Brain microvascular endothelial cell (primary cell): ENCODE results near the gene PRKN.
"Not testable (repeated sequence)": the region's sequence is repeated elsewhere in the genome, so short reads cannot be mapped to it uniquely, and the experiment has no call there.

ENCODE experiments used
- DNase-seq: peaks from one replicate; pipeline ENCODE4 v3.0.0-alpha.2; 2020
- H3K27ac ChIP-seq: fragments of 250-450 bp; sonication (Bioruptor Pico); 2 replicates; pipeline ENCODE4 v1.5.1; 2020; ENCODE audit warnings: mild to moderate bottlenecking, moderate library complexity
- H3K27me3 ChIP-seq: fragments of 250-450 bp; sonication (Bioruptor Pico); replicated peaks from 2 replicates; pipeline ENCODE4 v1.5.1; 2020; ENCODE audit warnings: mild to moderate bottlenecking
- H3K36me3 ChIP-seq: fragments of 250-450 bp; sonication (Bioruptor Pico); replicated peaks from 2 replicates; pipeline ENCODE4 v1.5.1; 2020; ENCODE audit warnings: mild to moderate bottlenecking
- H3K4me3 ChIP-seq: 2 replicates; pipeline ENCODE4 v1.5.1; 2011; ENCODE audit warnings: low read depth, mild to moderate bottlenecking, control low read depth, low read length, moderate library complexity
- in situ Hi-C: cut with HindIII; loops from 2 replicates; pipeline ENCODE4 v1.10.0; 2017; ENCODE audit warnings: low sequenced_read_pairs, low pct_ligation_motif_present
- TF ChIP-seq, protein P1 (sequence below): IDR thresholded peaks from 2 replicates; pipeline ENCODE4 v1.5.1; 2011; ENCODE audit warnings: low read depth, mild to moderate bottlenecking, moderate library complexity, low read length, control low read depth, inconsistent platforms; ENCODE audit errors: missing control alignments

PRKN gene

DNA sequence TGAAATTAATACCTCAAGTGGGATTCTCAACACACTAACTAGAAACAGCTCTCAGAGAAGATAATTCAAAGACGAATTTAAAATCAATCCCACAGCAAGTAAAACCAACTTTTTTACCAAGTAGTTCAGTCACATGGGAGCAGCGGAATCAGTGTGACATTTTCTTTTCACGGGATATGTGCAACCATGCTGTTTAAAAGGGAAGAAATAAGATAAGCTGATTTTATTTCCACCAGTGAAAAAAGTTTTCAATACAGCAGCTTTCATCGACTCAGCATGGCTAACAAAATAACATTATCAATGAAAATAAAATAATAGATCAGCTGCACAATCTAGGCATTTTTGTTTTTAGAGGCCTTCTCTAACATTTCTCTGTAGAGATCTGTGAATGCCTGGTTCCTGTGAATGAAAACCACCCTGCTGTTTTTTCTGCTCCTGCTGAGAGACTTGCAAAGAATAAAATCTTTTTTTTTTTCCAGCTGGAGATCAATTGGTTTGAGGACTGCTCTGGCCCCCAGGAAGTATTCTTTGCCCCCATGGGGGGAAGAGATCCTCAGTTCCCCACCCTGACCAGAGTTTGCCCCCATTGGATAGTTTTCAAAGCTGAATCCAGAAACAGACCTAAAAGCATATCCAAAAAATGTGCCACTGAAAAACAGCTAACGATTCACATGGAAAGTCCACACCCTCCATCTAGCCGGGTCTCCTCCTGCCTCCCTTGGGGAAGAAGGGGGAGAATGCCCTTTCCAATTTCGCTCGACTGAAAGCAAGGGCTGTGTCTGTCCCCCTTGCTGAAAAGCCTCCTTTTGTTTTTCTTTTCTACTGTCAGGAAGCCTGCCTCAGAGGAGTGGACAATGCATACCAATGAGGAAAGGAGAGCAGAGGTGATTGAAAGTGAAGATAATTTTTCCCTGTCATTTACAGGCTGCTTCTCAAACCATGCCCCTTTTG, 317.6 kb downstream of the PRKN start:
- Histone ChIP-seq H3K4me3 (no peak overlapping the region), H3K27me3 (no peaks in the 10 kb centered on the region), H3K27ac (no peak overlapping the region), H3K36me3 (no peaks in the 10 kb centered on the region)
- no peak for DNase-seq
- in situ Hi-C loops, result no loop called here
- TF ChIP-seq, protein P1, sequence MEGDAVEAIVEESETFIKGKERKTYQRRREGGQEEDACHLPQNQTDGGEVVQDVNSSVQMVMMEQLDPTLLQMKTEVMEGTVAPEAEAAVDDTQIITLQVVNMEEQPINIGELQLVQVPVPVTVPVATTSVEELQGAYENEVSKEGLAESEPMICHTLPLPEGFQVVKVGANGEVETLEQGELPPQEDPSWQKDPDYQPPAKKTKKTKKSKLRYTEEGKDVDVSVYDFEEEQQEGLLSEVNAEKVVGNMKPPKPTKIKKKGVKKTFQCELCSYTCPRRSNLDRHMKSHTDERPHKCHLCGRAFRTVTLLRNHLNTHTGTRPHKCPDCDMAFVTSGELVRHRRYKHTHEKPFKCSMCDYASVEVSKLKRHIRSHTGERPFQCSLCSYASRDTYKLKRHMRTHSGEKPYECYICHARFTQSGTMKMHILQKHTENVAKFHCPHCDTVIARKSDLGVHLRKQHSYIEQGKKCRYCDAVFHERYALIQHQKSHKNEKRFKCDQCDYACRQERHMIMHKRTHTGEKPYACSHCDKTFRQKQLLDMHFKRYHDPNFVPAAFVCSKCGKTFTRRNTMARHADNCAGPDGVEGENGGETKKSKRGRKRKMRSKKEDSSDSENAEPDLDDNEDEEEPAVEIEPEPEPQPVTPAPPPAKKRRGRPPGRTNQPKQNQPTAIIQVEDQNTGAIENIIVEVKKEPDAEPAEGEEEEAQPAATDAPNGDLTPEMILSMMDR, result no peak

DNA sequence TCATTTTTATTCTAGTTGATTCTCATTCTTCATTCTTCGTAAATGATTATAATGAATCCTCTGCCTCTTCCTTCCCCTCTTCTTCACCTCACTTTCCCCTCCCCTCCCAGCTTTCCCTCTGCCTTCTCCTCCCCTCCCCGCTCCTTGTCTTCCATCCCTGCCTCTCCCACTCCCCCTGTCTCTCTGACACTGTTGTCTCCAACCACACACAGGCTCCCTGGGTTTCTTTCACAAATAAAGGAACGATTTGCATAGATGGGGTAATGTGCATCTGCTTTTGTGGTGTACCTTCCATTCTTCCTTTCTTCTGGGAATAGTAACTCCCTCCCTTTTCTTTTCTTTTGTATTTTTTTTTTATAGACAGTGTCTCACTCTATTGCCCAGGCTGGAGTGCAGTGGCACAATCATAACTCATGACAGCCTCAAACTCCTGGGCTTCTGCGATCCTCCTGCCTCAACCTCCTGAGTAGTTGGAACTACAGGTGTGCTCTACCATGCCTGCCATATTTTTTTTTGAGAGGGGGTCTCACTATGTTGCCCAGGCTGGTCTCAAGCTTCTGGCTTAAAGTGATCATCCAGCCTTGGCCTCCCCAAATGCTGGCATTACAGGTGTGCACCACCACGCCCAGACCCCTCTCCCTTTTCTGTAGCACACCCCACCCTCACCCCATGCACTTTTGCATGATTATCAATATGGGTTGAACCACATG, 318.6 kb downstream of the PRKN start:
- H3K27me3 ChIP-seq, result no peaks in the 10 kb centered on the region
- in situ Hi-C loops, result no loop called here
- H3K36me3 ChIP-seq, result no peaks in the 10 kb centered on the region
- H3K27ac ChIP-seq, result no peak overlapping the region
- no peak for DNase-seq
- H3K4me3 ChIP-seq, result no peak overlapping the region
- TF ChIP-seq, protein P1, result no peak

DNA sequence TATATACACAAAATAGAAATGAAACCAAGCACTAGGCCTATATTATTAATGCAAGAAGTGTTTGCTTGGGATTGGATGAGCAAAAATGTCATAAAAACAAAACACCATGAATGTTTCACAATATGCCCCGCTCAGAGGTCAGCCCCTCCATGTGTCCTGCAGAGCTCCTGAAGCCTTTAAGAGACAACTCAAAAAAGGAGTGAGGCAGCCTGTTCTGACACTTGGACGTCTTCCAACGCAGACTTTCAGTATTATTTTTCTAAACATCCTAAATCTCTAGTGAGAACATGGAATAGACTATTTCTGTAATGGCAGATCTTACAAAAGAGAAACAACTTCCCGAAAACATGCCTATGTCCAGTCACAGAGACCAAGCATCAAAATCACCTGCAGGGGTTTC, 322.6 kb downstream of the PRKN start:
- Histone ChIP-seq H3K36me3 (no peaks in the 10 kb centered on the region), H3K4me3 (no peak overlapping the region), H3K27ac (no peak overlapping the region), H3K27me3 (no peaks in the 10 kb centered on the region)
- TF ChIP-seq, protein P1, result no peak
- DNase-seq, result no peak
- in situ Hi-C loops, result no loop called here

DNA sequence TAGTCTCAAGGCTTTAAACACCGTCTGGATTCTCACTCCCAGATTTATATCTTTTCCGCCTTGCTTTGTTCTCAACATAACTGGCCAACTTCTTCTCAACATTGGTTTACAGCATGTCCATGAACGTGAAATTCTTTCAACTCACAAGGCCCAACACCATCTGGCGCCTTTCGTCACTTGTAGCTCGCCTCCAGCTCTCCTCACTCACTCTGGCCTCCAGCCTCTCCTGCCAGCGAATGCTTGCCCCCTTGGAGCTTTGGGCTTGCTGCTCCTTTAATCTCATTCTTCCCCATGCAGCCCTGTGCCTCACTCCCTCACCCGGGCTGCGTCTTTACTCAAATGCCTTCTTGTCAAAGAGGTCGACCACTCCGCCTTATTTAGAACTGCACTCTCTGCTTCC, 324.5 kb downstream of the PRKN start:
- TF ChIP-seq, protein P1, result no peak
- no peak for DNase-seq
- in situ Hi-C loops, result no loop called here
- Histone ChIP-seq H3K4me3 (no peak overlapping the region), H3K27ac (no peak overlapping the region), H3K27me3 (no peaks in the 10 kb centered on the region), H3K36me3 (no peaks in the 10 kb centered on the region)

DNA sequence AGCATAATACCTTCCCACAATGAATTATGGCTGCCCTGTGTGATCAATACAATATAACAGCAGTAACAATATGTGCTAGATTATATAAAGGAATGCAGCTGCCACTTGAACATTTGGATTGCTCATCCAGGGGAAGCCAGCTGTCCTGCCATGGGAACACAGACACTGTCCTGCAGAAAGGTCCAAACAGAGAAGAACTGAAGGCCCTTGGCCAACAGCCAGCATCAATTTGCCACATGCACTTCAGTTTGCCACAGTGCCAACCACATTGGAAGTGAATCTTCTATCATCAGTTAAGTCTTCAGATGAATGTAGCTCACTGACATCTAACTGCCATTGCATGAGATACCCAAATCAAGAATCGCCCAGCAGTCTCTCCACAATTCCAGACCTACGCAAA, 332.4 kb downstream of the PRKN start:
- Histone ChIP-seq H3K27me3 (no peaks in the 10 kb centered on the region), H3K4me3 (no peak overlapping the region), H3K36me3 (no peaks in the 10 kb centered on the region), H3K27ac (no peak overlapping the region)
- TF ChIP-seq, protein P1, result no peak
- DNase-seq, result no peak
- in situ Hi-C loops, result no loop called here

DNA sequence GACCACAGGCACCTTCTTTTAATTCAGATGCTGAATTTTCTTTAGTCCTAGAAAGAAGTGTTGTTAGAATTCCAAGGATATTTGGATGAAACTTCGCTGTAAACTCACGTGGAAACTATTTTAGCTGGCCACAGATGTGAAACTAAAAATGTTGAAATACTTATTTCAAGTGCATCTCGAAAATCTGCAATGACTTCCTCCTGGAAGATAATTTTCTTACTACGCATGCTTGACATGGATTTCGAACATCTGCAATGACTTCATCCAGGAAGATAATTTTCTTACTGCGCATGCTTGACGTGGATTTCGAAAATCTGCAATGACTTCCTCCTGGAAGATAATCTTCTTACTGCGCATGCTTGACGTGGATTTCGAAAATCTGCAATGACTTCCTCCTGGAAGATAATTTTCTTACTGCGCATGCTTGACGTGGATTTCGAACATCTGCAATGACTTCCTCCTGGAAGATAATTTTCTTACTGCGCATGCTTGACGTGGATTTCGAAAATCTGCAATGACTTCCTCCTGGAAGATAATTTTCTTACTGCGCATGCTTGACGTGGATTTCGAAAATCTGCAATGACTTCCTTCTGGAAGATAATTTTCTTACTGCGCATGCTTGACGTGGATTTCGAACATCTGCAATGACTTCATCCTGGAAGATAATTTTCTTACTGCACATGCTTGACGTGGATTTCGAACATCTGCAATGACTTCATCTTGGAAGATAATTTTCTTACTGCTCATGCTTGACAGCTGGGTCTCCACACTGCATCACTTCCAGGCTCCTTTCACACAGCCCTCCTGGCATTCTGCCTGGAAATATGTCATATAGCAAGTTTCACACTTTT, 336.4 kb downstream of the PRKN start:
- H3K4me3 ChIP-seq, H3K27ac ChIP-seq, H3K36me3 ChIP-seq, in situ Hi-C loops, H3K27me3 ChIP-seq: not testable (repeated sequence)
- peak; percentile 23 for DNase-seq
